Activated CD8-positive, alpha-beta memory T cell treated with anti-CD3 and anti-CD28 coated beads, Interleukin-2, amount 50 U/mL, for 24 hours (primary cell): ENCODE data around the gene TGFB2.

Experiments
- DNase-seq: peaks from one replicate; pipeline ENCODE4 v3.0.0-alpha.2; 2020; ENCODE audit errors: extremely low read depth

TGFB2 gene

GRCh38 chr1:218332416-218332815 is 12.7 kb upstream of the TGFB2 start:
- no peak for DNase-seq

- no peak for DNase-seq
Measured at GRCh38 chr1:218336328-218336727, 8.8 kb upstream of the TGFB2 start.

GRCh38 chr1:218339267-218339831 is 5.8 kb upstream of the TGFB2 start:
- no peak for DNase-seq

- no peak for DNase-seq
Measured at GRCh38 chr1:218341325-218341724, 3.8 kb upstream of the TGFB2 start.

GRCh38 chr1:218342091-218342490 is 3.0 kb upstream of the TGFB2 start:
- DNase-seq = no peak

- no peak for DNase-seq
Measured at GRCh38 chr1:218345673-218346390, 696 bp downstream of the TGFB2 start.

GRCh38 chr1:218346391-218347204 is 1.5 kb downstream of the TGFB2 start:
- DNase-seq = no peak

- DNase-seq = no peak
Measured at GRCh38 chr1:218347336-218347722, 2.2 kb downstream of the TGFB2 start.

- no peak for DNase-seq
Measured at GRCh38 chr1:218347723-218348627, 2.8 kb downstream of the TGFB2 start.

- DNase-seq = no peak
Measured at GRCh38 chr1:218348628-218349071, 3.5 kb downstream of the TGFB2 start.

- no peak for DNase-seq
Measured at GRCh38 chr1:218349348-218350034, 4.4 kb downstream of the TGFB2 start.

GRCh38 chr1:218350035-218350525 is 4.9 kb downstream of the TGFB2 start:
- no peak for DNase-seq

- no peak for DNase-seq
Measured at GRCh38 chr1:218350801-218351266, 5.7 kb downstream of the TGFB2 start.

- DNase-seq = no peak
Measured at GRCh38 chr1:218351391-218352074, 6.4 kb downstream of the TGFB2 start.

- DNase-seq = no peak
Measured at GRCh38 chr1:218352075-218352438, 6.9 kb downstream of the TGFB2 start.

- no peak for DNase-seq
Measured at GRCh38 chr1:218353656-218354055, 8.5 kb downstream of the TGFB2 start.

- DNase-seq = no peak
Measured at GRCh38 chr1:218355278-218355677, 10.1 kb downstream of the TGFB2 start.

GRCh38 chr1:218357211-218357892 is 12.2 kb downstream of the TGFB2 start:
- DNase-seq = no peak

- DNase-seq = no peak
Measured at GRCh38 chr1:218357893-218358232, 12.7 kb downstream of the TGFB2 start.
